ENCODE results near the gene MAP3K14. TPM values are rescaled to one million over a fixed set of nuclear protein-coding genes. Genes with fewer than 3 reads are reported as not detected.

Gene MAP3K14
- total RNA-seq, 1 donor from 2014 or later = 49.5 TPM

DNA sequence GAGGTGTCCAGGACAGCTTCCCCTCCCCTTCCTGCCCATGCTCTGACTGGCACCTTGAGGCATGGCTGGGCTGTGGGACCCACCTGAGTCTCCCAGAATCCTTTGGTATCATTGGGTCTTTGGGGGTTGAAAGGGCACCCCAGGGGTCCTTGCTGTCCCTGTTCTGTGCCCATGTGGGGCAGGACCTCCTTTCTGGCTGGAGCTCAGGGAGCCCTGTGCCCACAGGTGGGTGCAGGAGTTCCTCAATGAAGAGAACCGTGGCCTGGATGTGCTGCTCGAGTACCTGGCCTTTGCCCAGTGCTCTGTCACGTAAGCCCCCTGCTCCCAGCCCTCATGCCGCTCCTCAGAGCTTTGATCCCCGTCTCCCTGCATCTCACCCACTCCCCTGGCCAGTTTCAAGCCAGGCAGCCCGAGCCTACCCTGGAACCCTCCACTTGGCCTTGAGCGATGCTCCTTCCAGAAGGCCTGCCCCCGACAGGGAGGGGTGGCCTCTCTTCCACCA is 83.3 kb downstream of the MAP3K14 start:
- intact Hi-C loops (cut with micrococcal nuclease) = no loop called here
- no peak for DNase-seq (ENCODE audit: low spot score)
- no peaks in the 10 kb centered on the region for H3K27me3 Mint-ChIP-seq (ENCODE audit: low read depth)
- peak overlapping the region; percentile 6 for H3K4me3 Mint-ChIP-seq (ENCODE audit: low read depth)
- H3K4me1 Mint-ChIP-seq (ENCODE audit: low read depth) = peaks cover 66% of the 10 kb centered on the region
- H3K27ac Mint-ChIP-seq = peak overlapping the region; percentile 97
- no peaks in the 10 kb centered on the region for H3K9me3 Mint-ChIP-seq
- peaks cover 86% of the 10 kb centered on the region for H3K36me3 Mint-ChIP-seq (ENCODE audit: low read depth)

DNA sequence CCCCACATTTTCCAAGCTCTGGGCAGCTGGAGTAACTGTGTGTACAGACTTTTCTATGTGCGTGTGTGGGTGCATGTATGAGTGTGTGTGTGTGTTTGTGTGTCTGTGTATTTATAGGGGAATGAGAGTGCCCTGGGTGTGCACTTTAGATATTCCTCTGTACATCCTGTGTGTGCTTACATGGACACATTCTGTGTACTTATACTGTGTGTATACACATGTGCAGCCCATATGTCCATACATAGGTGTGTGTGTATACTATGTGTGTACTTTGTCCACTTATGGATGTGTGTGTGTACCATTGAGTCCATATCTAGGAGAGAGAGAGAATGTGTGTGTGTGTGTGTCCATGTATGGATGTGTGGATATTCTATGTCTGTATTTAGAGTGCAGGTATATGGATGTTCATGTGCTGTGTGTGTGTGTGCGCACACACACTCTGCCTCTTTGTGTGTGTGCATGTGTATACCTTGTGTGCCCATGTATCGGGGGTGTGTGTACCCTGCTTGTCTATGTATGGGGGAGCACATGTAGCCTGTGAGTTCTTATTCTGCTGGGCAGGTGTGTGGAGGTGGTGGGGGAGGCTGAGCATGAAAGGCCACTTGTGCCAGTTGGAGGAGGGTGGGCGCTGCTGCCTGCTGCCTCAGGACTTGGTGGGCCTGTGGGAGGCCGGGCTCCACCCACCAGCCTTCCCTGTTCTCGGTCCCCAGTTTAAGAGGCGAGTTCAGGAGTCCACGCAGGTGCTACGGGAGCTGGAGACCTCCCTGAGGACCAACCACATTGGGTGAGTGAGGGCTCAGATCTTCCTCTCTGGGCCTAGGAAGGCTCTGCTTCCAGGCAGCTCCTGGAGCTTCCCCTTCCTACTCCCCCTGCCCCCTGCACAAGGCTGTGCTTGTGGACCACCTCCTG is 84.1 kb downstream of the MAP3K14 start:
- Mint-ChIP-seq H3K4me1 (ENCODE audit: low read depth) (peaks cover 68% of the 10 kb centered on the region), H3K27ac (peak overlapping the region; percentile 97), H3K36me3 (ENCODE audit: low read depth) (peaks cover 79% of the 10 kb centered on the region), H3K9me3 (no peaks in the 10 kb centered on the region), H3K27me3 (ENCODE audit: low read depth) (no peaks in the 10 kb centered on the region), H3K4me3 (ENCODE audit: low read depth) (peak overlapping the region; percentile 80)
- DNase-seq (ENCODE audit: low spot score) = no peak
- intact Hi-C loops (cut with micrococcal nuclease) = no loop called here

- Mint-ChIP-seq H3K36me3 (ENCODE audit: low read depth) (peaks cover 72% of the 10 kb centered on the region), H3K27me3 (ENCODE audit: low read depth) (no peaks in the 10 kb centered on the region), H3K4me1 (ENCODE audit: low read depth) (peaks cover 76% of the 10 kb centered on the region), H3K4me3 (ENCODE audit: low read depth) (peak overlapping the region; percentile 80), H3K9me3 (no peaks in the 10 kb centered on the region), H3K27ac (peak overlapping the region; percentile 97)
- no peak for DNase-seq (ENCODE audit: low spot score)
- intact Hi-C loops (cut with micrococcal nuclease) = no loop called here
Observed at GRCh38 chr17:45231481-45232116, 85.2 kb downstream of the MAP3K14 start.

DNA sequence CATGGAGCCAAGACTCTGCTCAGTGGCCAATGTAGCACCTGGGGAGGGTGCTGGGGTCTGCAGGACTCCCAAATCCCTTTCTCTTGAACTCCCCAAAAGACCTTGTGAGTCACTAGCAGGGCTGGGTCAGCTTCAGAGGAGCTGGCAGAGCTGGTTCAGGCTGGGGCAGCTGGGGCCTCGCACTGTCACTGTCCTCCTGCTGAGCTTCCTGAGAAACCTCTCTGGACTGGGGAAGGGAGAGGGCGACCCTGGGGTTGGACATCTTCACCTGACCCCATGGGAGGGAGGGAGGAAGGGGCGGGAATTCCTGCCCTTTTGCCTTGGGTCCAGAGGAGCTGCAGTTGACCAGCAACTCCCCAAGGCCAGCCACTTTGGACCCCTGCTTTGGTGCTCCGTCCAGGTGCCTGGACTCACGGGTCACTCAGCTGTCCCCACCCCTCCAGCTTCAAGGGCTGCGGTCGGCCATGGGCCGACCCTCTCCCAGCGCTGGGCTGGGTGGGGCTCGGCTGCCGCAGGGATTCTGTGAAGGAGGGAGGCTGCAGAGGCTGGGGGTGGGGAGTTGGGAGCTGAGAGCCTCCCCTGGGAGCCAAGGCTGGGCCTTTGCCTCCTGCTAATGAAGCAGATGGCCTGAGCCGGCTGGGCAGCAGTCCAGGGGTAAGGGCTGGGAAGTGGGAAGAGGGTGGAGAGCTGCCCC is 85.9 kb downstream of the MAP3K14 start:
- H3K4me3 Mint-ChIP-seq (ENCODE audit: low read depth) = peak overlapping the region; percentile 98
- no peaks in the 10 kb centered on the region for H3K27me3 Mint-ChIP-seq (ENCODE audit: low read depth)
- DNase-seq (ENCODE audit: low spot score) = no peak
- H3K36me3 Mint-ChIP-seq (ENCODE audit: low read depth) = peaks cover 72% of the 10 kb centered on the region
- peaks cover 82% of the 10 kb centered on the region for H3K4me1 Mint-ChIP-seq (ENCODE audit: low read depth)
- intact Hi-C loops (cut with micrococcal nuclease) = no loop called here
- peak overlapping the region; percentile 97 for H3K27ac Mint-ChIP-seq
- H3K9me3 Mint-ChIP-seq = no peaks in the 10 kb centered on the region

GRCh38 chr17:45230410-45230786 is 86.4 kb downstream of the MAP3K14 start:
- intact Hi-C loops (cut with micrococcal nuclease) = no loop called here
- Mint-ChIP-seq H3K4me1 (ENCODE audit: low read depth) (peaks cover 82% of the 10 kb centered on the region), H3K27me3 (ENCODE audit: low read depth) (no peaks in the 10 kb centered on the region), H3K36me3 (ENCODE audit: low read depth) (peaks cover 70% of the 10 kb centered on the region), H3K9me3 (no peaks in the 10 kb centered on the region), H3K4me3 (ENCODE audit: low read depth) (peak overlapping the region; percentile 98), H3K27ac (peak overlapping the region; percentile 97)
- no peak for DNase-seq (ENCODE audit: low spot score)

DNA sequence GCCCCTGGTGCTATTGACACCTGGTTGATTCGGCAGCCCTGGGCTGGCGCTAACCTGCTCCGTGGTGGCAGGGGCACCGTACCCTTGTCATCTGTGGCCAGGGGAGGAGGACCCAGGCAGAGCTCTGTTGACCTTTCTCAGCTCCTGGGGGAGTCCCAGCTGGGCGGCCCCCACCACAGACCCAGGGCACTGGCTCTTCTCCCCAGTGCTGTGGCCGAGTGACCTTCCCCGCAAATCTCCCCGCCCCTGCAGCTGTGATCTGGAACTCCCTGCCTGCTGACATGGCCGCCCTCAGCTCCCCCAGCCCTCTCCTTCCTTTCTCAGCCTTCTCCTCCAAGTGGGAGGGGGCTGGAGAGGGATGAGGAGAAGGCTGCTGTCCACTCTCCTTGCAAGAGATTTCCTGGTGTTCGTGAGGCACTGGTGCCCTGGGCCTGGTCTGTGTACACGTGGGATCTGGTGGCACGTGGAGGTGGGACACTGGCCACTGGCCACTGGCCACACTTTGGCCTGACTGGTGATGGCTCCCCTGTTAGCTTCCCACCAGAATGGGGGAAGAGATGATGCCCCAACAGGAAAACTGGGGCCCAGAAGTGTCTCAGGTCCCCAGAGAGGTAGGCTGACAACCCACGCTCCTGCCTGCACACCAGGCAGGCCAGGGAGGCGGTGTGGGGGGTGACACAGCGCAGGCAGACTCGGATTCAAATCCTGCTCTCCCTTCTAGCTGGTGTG is 87.0 kb downstream of the MAP3K14 start:
- no peak for DNase-seq (ENCODE audit: low spot score)
- peaks cover 70% of the 10 kb centered on the region for H3K36me3 Mint-ChIP-seq (ENCODE audit: low read depth)

GRCh38 chr17:45228763-45229539 is 87.9 kb downstream of the MAP3K14 start:
- intact Hi-C loops (cut with micrococcal nuclease) = loop anchor here (1.0 kb wide), 2 partner anchors 18 to 83 kb away; no protein-coding TSS in a partner anchor
- peak; percentile 75 for DNase-seq (ENCODE audit: low spot score)
- Mint-ChIP-seq H3K27me3 (ENCODE audit: low read depth) (no peaks in the 10 kb centered on the region), H3K9me3 (no peaks in the 10 kb centered on the region), H3K36me3 (ENCODE audit: low read depth) (peaks cover 70% of the 10 kb centered on the region), H3K4me3 (ENCODE audit: low read depth) (peak overlapping the region; percentile 98), H3K4me1 (ENCODE audit: low read depth) (peaks cover 80% of the 10 kb centered on the region), H3K27ac (peak overlapping the region; percentile 97)

More for the DNA sequence above, 87.0 kb downstream of the MAP3K14 start:
- Mint-ChIP-seq H3K27ac (peak overlapping the region; percentile 97), H3K4me3 (ENCODE audit: low read depth) (peak overlapping the region; percentile 98), H3K9me3 (no peaks in the 10 kb centered on the region), H3K27me3 (ENCODE audit: low read depth) (no peaks in the 10 kb centered on the region), H3K4me1 (ENCODE audit: low read depth) (peaks cover 82% of the 10 kb centered on the region)
- intact Hi-C loops (cut with micrococcal nuclease) = loop anchor here (1.0 kb wide), 2 partner anchors 17 to 82 kb away; no protein-coding TSS in a partner anchor

GRCh38 chr17:45227926-45228762 is 88.7 kb downstream of the MAP3K14 start:
- intact Hi-C loops (cut with micrococcal nuclease) = no loop called here
- Mint-ChIP-seq H3K9me3 (no peaks in the 10 kb centered on the region), H3K4me1 (ENCODE audit: low read depth) (peaks cover 79% of the 10 kb centered on the region), H3K27me3 (ENCODE audit: low read depth) (no peaks in the 10 kb centered on the region), H3K36me3 (ENCODE audit: low read depth) (peaks cover 72% of the 10 kb centered on the region), H3K27ac (peak overlapping the region; percentile 97), H3K4me3 (ENCODE audit: low read depth) (peak overlapping the region; percentile 98)
- no peak for DNase-seq (ENCODE audit: low spot score)

GRCh38 chr17:45227101-45227925 is 89.5 kb downstream of the MAP3K14 start:
- peaks cover 73% of the 10 kb centered on the region for H3K4me1 Mint-ChIP-seq (ENCODE audit: low read depth)
- peaks cover 72% of the 10 kb centered on the region for H3K36me3 Mint-ChIP-seq (ENCODE audit: low read depth)
- no peaks in the 10 kb centered on the region for H3K27me3 Mint-ChIP-seq (ENCODE audit: low read depth)
- intact Hi-C loops (cut with micrococcal nuclease) = no loop called here
- H3K9me3 Mint-ChIP-seq = no peaks in the 10 kb centered on the region
- H3K4me3 Mint-ChIP-seq (ENCODE audit: low read depth) = peak overlapping the region; percentile 98
- H3K27ac Mint-ChIP-seq = peak overlapping the region; percentile 97
- no peak for DNase-seq (ENCODE audit: low spot score)

DNA sequence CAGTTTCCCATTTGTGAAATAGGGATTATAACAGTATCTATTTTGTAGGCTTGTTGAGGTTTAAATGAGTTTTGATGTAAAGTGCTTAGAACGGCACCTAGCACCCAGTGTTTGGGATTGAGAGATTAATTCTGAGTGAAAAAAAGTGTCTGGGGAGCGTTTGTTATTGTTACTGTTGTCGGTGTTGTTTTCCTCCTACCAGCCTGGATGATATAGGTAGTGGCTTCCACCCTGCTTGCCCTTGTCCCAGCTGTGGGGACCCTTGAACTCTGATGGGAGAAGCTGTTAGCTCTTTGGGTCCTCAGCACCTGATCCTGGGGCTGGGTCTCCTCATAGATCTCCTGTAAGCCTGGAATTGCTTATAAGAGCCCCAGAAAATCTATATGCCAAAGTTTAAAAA is 90.2 kb downstream of the MAP3K14 start:
- peak overlapping the region; percentile 98 for H3K4me3 Mint-ChIP-seq (ENCODE audit: low read depth)
- H3K36me3 Mint-ChIP-seq (ENCODE audit: low read depth) = peaks cover 65% of the 10 kb centered on the region
- peak overlapping the region; percentile 97 for H3K27ac Mint-ChIP-seq
- H3K27me3 Mint-ChIP-seq (ENCODE audit: low read depth) = no peaks in the 10 kb centered on the region
- peaks cover 67% of the 10 kb centered on the region for H3K4me1 Mint-ChIP-seq (ENCODE audit: low read depth)
- intact Hi-C loops (cut with micrococcal nuclease) = no loop called here
- no peak for DNase-seq (ENCODE audit: low spot score)
- H3K9me3 Mint-ChIP-seq = no peaks in the 10 kb centered on the region

All from activated T-helper 2 cell treated with anti-CD3 and anti-CD28 coated beads, Interferon-gamma antibody, Interleukin-2, Interleukin-4, amounts not matched to agents 10 μg/mL and 5 μg/mL and 100 μg/mL, durations not matched to agents 14 hours and 24 hours and 36 hours (primary cell).